Muscle layer of duodenum (tissue), 2 donors: Measurements from ENCODE around the gene RYR2.
"Not testable (repeated sequence)": the region's sequence is repeated elsewhere in the genome, so short reads cannot be mapped to it uniquely, and the experiment has no call there.

Source experiments
- H3K27ac ChIP-seq: one replicate; pipeline ENCODE4 v1.7.0; 2013; ENCODE audit warnings: mild to moderate bottlenecking, low read length
- H3K27me3 ChIP-seq: one replicate; pipeline ENCODE4 v1.7.0; 2013; ENCODE audit warnings: low read depth, mild to moderate bottlenecking, control low read depth, low read length
- H3K36me3 ChIP-seq, 2 donors: one replicate each; pipeline ENCODE4 v1.7.0; 2013; ENCODE audit warnings: low read length in 2 of 2, control low read depth in 1 of 2, mild to moderate bottlenecking in 1 of 2; ENCODE audit not compliant: insufficient read depth in 2 of 2, control insufficient read depth in 1 of 2
- H3K4me1 ChIP-seq, 2 donors: one replicate each; pipeline ENCODE4 v1.7.0; 2013; ENCODE audit warnings: low read length in 2 of 2, mild to moderate bottlenecking in 2 of 2, control low read depth in 1 of 2, moderate library complexity in 1 of 2; ENCODE audit not compliant: insufficient read depth in 2 of 2, control insufficient read depth in 1 of 2
- H3K4me3 ChIP-seq, 2 donors: one replicate each; pipeline ENCODE4 v1.7.0; 2013; ENCODE audit warnings: low read length in 2 of 2, low read depth in 1 of 2, mild to moderate bottlenecking in 1 of 2
- H3K9me3 ChIP-seq, 2 donors: one replicate each; pipeline ENCODE4 v1.7.0; 2013; ENCODE audit warnings: low read length in 2 of 2, control low read depth in 1 of 2, mild to moderate bottlenecking in 1 of 2; ENCODE audit not compliant: control insufficient read depth in 1 of 2
- donor health status: healthy.

The RYR2 gene

DNA sequence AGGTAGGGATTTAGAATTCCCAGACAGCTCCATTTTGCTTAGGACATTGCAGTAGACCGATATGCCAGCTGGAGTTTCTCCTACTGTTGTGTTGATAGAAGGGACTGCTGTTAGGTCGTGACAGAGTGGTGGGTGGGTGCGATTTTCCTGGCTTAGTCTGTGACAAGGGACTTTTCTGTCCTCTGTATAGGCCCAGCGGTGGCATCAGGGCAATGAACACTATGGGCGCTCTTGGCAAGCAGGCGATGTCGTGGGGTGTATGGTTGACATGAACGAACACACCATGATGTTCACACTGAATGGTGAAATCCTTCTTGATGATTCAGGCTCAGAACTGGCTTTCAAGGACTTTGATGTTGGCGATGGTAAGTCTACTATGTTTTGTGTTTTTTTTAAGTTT is 527.0 kb downstream of the RYR2 start:
- Histone ChIP-seq H3K4me3 (no peak overlapping the region), H3K4me1 (no peaks in the 10 kb centered on the region), H3K9me3 (no peaks in the 10 kb centered on the region), H3K27ac (no peak overlapping the region), H3K27me3 (no peaks in the 10 kb centered on the region), H3K36me3 (no peaks in the 10 kb centered on the region)

- H3K27me3 ChIP-seq: no peaks in the 10 kb centered on the region
- H3K36me3 ChIP-seq: no peaks in the 10 kb centered on the region
- H3K27ac ChIP-seq: no peak overlapping the region
- no peaks in the 10 kb centered on the region for H3K9me3 ChIP-seq
- no peaks in the 10 kb centered on the region for H3K4me1 ChIP-seq
- H3K4me3 ChIP-seq: no peak overlapping the region
Observed at GRCh38 chr1:237570530-237570929, 528.5 kb downstream of the RYR2 start.

DNA sequence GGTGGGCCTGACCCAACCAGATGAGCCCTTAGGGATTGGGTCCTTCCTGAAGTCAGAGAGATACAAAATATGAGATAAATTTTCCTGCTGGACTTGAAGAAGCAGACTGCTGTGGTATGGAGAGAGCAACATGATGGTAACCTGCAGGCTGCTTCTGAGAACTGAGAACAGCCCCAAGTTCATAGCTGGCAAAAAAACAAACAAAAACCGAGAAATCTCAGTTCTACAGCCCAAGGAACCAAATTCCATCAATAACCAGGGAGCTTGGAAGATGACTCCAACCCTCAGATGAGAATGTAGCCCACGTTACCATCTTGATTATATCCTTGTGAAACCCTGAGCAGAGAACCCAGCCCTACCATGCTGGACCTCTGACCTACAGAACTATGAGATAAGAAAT is 532.6 kb downstream of the RYR2 start:
- Histone ChIP-seq H3K4me3 (no peak overlapping the region), H3K9me3 (peaks cover 0 to 9% of the 10 kb centered on the region in 2 donors), H3K4me1 (no peaks in the 10 kb centered on the region), H3K27me3 (no peaks in the 10 kb centered on the region), H3K36me3 (no peaks in the 10 kb centered on the region), H3K27ac (no peak overlapping the region)

DNA sequence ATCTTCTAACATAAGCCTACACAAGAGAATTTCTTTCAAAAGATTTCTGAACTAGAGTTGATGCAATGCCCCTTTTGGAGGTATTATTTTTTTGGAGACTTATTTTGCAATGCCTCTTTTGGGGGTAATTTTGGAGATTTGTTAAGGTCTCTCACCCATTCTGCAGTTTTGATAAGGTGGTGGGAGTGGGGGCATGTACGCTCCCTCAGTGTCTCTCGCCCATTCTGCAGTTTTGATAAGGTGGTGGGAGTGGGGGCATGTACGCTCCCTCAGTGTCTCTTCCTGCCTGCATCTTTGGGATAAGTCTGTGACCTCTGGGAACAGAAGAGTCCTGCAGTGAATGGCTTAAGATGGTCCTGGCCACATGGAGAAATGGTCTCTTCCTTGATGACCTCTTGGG is 536.6 kb downstream of the RYR2 start:
- no peaks in the 10 kb centered on the region for H3K36me3 ChIP-seq
- H3K27ac ChIP-seq: no peak overlapping the region
- no peaks in the 10 kb centered on the region for H3K4me1 ChIP-seq
- no peak overlapping the region for H3K4me3 ChIP-seq
- no peaks in the 10 kb centered on the region for H3K27me3 ChIP-seq
- H3K9me3 ChIP-seq: peaks cover 0 to 9% of the 10 kb centered on the region in 2 donors

DNA sequence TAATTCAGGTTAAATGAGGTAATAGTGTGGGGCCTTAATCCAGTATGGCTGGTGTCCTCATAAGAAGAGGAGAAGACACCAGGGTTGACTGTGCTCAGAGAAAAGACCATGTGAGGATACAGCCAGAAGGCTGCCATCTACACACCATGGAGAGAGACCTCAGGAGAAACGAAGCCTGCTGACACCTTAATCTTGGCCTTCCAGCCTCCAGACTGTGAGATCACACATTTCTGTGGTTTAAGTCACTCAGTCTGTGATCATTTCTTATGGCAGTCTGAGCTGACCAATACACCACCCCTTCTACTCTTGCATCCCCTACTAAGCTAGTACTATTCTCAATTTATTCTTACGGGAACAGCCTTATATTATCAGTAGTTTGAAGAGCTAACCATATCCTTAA is 538.7 kb downstream of the RYR2 start:
- Histone ChIP-seq H3K27ac (no peak overlapping the region), H3K4me3 (no peak overlapping the region), H3K36me3 (no peaks in the 10 kb centered on the region), H3K4me1 (no peaks in the 10 kb centered on the region), H3K9me3 (peaks cover 0 to 9% of the 10 kb centered on the region in 2 donors), H3K27me3 (no peaks in the 10 kb centered on the region)

DNA sequence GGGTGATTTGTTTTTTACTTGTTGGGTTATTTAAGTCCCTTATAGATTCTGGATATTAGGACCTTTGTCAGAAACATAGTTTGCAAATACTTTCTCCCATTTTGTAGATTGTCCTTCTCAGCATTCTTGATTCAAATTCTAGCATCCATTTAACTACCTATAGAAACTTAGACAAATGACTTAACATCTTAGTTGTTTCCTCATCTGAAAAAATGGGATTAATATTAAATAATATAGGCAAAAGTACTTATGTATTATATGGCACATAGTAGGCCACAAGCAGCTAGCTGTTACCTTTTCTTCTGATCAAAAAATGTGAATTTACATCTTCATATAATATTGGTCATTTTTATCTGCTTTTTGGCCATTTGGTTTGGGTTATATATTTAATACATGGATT is 541.3 kb downstream of the RYR2 start:
- Histone ChIP-seq H3K27me3 (no peaks in the 10 kb centered on the region), H3K36me3 (no peaks in the 10 kb centered on the region), H3K4me3 (no peak overlapping the region), H3K4me1 (no peaks in the 10 kb centered on the region), H3K27ac (no peak overlapping the region), H3K9me3 (peaks cover 0 to 1% of the 10 kb centered on the region in 2 donors)

DNA sequence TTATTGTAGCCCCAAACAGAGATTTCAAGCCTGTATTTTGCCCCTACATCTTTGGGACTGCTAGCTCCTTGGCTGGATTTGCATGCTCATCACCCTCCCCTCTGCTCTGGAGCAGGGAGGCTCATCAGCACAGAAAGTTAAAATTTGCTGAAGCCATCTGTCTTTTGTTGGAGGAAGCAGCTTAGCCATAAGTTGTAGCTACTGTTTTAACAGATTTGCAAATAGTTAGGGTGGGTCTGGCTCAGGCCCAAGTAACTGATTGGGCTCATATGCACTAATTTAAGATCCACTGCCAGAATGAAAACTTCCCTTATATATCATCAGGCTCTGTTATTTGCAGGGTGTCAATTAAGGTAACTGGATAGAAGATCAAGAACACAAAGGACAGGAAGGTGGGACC is 541.8 kb downstream of the RYR2 start:
- Histone ChIP-seq H3K4me3 (no peak overlapping the region), H3K4me1 (no peaks in the 10 kb centered on the region), H3K27ac (no peak overlapping the region), H3K36me3 (no peaks in the 10 kb centered on the region), H3K27me3 (no peaks in the 10 kb centered on the region), H3K9me3 (no peaks in the 10 kb centered on the region)

- Histone ChIP-seq H3K36me3 (no peaks in the 10 kb centered on the region), H3K27ac (no peak overlapping the region), H3K4me1 (no peaks in the 10 kb centered on the region), H3K27me3 (no peaks in the 10 kb centered on the region), H3K9me3 (no peaks in the 10 kb centered on the region), H3K4me3 (no peak overlapping the region)
Observed at GRCh38 chr1:237590386-237590785, 548.4 kb downstream of the RYR2 start.

GRCh38 chr1:237591353-237591752 is 549.4 kb downstream of the RYR2 start:
- Histone ChIP-seq H3K36me3 (peaks cover 0 to 4% of the 10 kb centered on the region in 2 donors), H3K4me1 (no peaks in the 10 kb centered on the region), H3K27me3 (no peaks in the 10 kb centered on the region), H3K9me3 (peaks cover 0 to 3% of the 10 kb centered on the region in 2 donors), H3K4me3 (no peak overlapping the region), H3K27ac (no peak overlapping the region)

DNA sequence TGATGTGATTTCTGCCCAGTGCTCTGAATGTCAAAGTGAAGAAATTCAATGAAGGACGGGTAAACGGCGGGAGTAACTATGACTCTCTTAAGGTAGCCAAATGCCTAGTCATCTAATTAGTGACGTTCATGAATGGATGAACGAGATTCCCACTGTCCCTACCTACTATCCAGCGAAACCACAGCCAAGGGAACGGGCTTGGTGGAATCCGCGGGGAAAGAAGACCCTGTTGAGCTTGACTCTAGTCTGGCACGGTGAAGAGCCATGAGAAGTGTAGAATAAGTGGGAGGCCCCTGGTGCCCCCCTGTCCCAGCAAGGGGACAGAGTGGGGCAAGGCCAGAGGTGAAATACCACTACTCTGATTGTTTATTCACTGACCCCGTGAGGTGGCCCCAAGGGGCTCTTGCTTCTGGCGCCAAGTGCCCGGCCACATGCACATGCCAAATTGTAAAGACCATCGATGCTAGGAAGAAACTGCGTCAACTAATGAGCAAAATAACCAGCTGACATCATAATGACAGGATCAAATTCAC is 561.1 kb downstream of the RYR2 start:
- not testable (repeated sequence) for H3K27me3 ChIP-seq, H3K4me1 ChIP-seq, H3K36me3 ChIP-seq, H3K27ac ChIP-seq, H3K4me3 ChIP-seq, H3K9me3 ChIP-seq

DNA sequence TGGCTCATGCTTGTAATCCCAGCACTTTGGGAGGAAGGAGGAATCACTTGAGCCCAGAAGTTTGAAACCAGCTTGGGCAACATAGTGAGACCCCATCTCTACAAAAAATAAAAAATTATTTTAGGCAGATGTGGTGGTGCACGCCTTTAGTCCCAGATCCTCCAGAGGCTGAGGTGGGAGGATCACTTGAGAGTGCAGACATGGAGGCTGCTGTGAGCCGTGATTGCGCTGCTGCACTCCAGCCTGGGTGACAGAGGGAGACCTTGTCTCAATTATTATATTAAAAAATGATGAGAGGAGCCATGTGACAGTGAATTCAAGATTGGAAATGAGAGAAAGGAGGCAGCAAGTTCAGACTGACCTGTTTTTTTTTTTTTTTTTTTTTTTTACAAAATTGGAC is 566.4 kb downstream of the RYR2 start:
- Histone ChIP-seq H3K9me3 (no peaks in the 10 kb centered on the region), H3K4me1 (no peaks in the 10 kb centered on the region), H3K27ac (no peak overlapping the region), H3K36me3 (no peaks in the 10 kb centered on the region), H3K27me3 (no peaks in the 10 kb centered on the region), H3K4me3 (no peak overlapping the region)

- Histone ChIP-seq H3K4me1 (no peaks in the 10 kb centered on the region), H3K4me3 (no peak overlapping the region), H3K27me3 (no peaks in the 10 kb centered on the region), H3K9me3 (no peaks in the 10 kb centered on the region), H3K27ac (no peak overlapping the region), H3K36me3 (peaks cover 0 to 2% of the 10 kb centered on the region in 2 donors)
Observed at GRCh38 chr1:237610157-237610556, 568.2 kb downstream of the RYR2 start.
